EH (cell line): ENCODE measurements around the gene MAP2K5.
A peak's percentile ranks its signal among the peaks of the same experiment; 100 is the strongest.

Source experiments
- DNase-seq: peaks from one replicate; pipeline ENCODE4 v3.0.0-alpha.2; 2015; ENCODE audit warnings: low read depth

Gene MAP2K5

GRCh38 chr15:67824976-67825880 lies 282.7 kb downstream of the MAP2K5 start, which contains the start of gene SKOR1:
Gene SKOR1 (plus strand): TSS chr15:67825509. CDS start chr15:67825603, 94 bp downstream.
- DNase-seq, result peak; percentile 56

GRCh38 chr15:67825881-67826716 lies 283.6 kb downstream of the MAP2K5 start:
- DNase-seq, result no peak

GRCh38 chr15:67826717-67827561 lies 284.4 kb downstream of the MAP2K5 start:
- no peak for DNase-seq

GRCh38 chr15:67827562-67828277 lies 285.2 kb downstream of the MAP2K5 start:
- DNase-seq, result no peak

GRCh38 chr15:67828278-67828968 lies 285.9 kb downstream of the MAP2K5 start:
- no peak for DNase-seq

- no peak for DNase-seq
Measured at GRCh38 chr15:67828969-67829646, 286.6 kb downstream of the MAP2K5 start.

GRCh38 chr15:67829647-67830504 lies 287.4 kb downstream of the MAP2K5 start:
- DNase-seq, result no peak

GRCh38 chr15:67831363-67831762 lies 288.9 kb downstream of the MAP2K5 start:
- no peak for DNase-seq

GRCh38 chr15:67832031-67832551 lies 289.6 kb downstream of the MAP2K5 start:
- peak; percentile 55 for DNase-seq

GRCh38 chr15:67832897-67833709 lies 290.6 kb downstream of the MAP2K5 start:
- DNase-seq, result no peak

GRCh38 chr15:67833710-67834511 lies 291.4 kb downstream of the MAP2K5 start:
- peak; percentile 44 for DNase-seq

GRCh38 chr15:67834581-67835296 lies 292.2 kb downstream of the MAP2K5 start:
- no peak for DNase-seq

- DNase-seq, result no peak
Measured at GRCh38 chr15:67835297-67836133, 293.0 kb downstream of the MAP2K5 start.

- DNase-seq, result peak; percentile 19
Measured at GRCh38 chr15:67836134-67836455, 293.6 kb downstream of the MAP2K5 start.

GRCh38 chr15:67836477-67836876 lies 294.0 kb downstream of the MAP2K5 start:
- peak; percentile 52 for DNase-seq

GRCh38 chr15:67836955-67837354 lies 294.5 kb downstream of the MAP2K5 start:
- no peak for DNase-seq
